ACC112 (cell line): ENCODE measurements around the gene ATP2A3.

ENCODE experiments used
- H2AFZ ChIP-seq: fragments of 200-600 bp; sonication (generic); one replicate; pipeline ENCODE4 v1.6.0; 2017; ENCODE audit warnings: antibody characterized with exemption, low read length; ENCODE audit not compliant: unreplicated experiment
- H3K27ac ChIP-seq: fragments of 200-600 bp; sonication (generic); 2 replicates; pipeline ENCODE4 v1.5.1; 2014; ENCODE audit warnings: low read depth, mild to moderate bottlenecking, antibody characterized with exemption, low read length, moderate library complexity
- H3K27me3 ChIP-seq: fragments of 200-600 bp; sonication (generic); 2 replicates; pipeline ENCODE4 v1.6.1; 2014; ENCODE audit warnings: mild to moderate bottlenecking, antibody characterized with exemption, low read length, moderate library complexity, mixed read lengths; ENCODE audit not compliant: insufficient read depth
- H3K36me3 ChIP-seq: fragments of 200-600 bp; sonication (generic); 2 replicates; pipeline ENCODE4 v1.6.1; 2016; ENCODE audit warnings: mild to moderate bottlenecking, antibody characterized with exemption, low read length, moderate library complexity, mixed read lengths; ENCODE audit not compliant: insufficient read depth
- H3K4me1 ChIP-seq: fragments of 200-600 bp; sonication (generic); one replicate; pipeline ENCODE4 v1.6.1; 2016; ENCODE audit warnings: low read length, mixed read lengths; ENCODE audit not compliant: insufficient read depth, unreplicated experiment, control insufficient read depth
- H3K4me3 ChIP-seq: fragments of 200-600 bp; sonication (generic); 2 replicates; pipeline ENCODE4 v1.5.1; 2014; ENCODE audit warnings: mild to moderate bottlenecking, low read depth, low read length
- H3K79me2 ChIP-seq: fragments of 200-600 bp; sonication (generic); one replicate; pipeline ENCODE4 v1.6.0; 2016; ENCODE audit warnings: low read length; ENCODE audit not compliant: control insufficient read depth, unreplicated experiment, insufficient read depth

The ATP2A3 gene

GRCh38 chr17:3961564-3962047, 2.6 kb downstream of the ATP2A3 start:
- peaks cover 7% of the 10 kb centered on the region for H3K4me1 ChIP-seq
- H2AFZ ChIP-seq, result no peak overlapping the region
- H3K27me3 ChIP-seq, result peaks cover 30% of the 10 kb centered on the region
- H3K36me3 ChIP-seq, result no peaks in the 10 kb centered on the region
- H3K79me2 ChIP-seq, result no peaks in the 10 kb centered on the region
- no peak overlapping the region for H3K27ac ChIP-seq
- no peak overlapping the region for H3K4me3 ChIP-seq

DNA sequence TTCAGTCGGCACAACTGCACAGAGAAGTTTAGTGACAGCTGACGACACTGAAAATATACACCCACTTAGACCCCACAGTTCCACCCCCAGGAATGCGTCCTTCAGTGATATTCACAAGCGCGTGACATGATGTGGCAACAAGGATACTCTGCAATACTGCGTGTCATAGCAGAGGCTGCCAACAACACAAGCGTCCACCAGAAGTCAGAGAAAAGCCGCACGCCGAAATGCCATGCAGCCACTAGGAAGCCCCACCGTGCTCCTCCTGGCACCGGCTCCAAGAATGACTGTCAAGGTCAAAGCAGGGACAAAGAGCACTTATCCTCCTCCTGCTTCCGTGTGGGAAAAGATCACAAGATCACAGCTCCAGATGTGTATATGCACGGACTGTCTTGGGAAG, 3.5 kb downstream of the ATP2A3 start:
- H3K4me1 ChIP-seq, result peaks cover 7% of the 10 kb centered on the region
- H3K36me3 ChIP-seq, result no peaks in the 10 kb centered on the region
- H3K4me3 ChIP-seq, result no peak overlapping the region
- no peaks in the 10 kb centered on the region for H3K79me2 ChIP-seq
- H3K27ac ChIP-seq, result no peak overlapping the region
- H2AFZ ChIP-seq, result no peak overlapping the region
- H3K27me3 ChIP-seq, result peaks cover 30% of the 10 kb centered on the region

DNA sequence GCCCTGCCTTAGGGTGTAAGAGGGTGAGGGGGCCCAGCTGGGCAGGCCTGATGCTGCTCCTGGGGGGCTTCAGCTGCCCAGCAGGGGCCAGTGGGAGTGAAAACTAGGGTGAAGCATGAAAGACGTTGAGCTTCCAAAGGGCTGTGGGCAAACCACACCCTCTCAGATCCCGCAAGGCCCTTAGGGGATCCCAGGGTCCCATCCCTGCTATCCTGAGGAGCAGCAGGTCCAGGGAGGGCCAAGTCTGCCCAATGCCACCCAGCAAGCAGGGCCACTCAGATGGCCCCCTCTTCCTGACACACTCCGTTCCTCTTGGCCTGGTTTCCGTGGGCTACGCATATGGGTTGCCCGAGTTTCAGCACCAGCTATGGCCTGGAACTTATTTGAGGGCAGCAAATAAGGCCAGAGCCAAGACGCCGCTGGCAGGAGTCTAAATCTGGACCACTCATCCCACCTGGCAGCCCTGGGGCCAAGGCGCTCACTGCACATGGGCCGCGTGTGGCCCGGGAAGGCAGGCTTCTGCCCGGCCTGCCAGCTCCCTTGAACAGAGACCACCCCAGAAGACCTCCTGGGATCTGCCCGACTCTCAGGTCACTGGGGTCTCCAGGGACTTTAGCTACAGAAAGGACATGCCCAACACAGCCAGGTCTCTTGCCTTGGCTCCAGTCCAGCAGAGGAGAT, 4.2 kb downstream of the ATP2A3 start:
- Histone ChIP-seq H3K36me3 (no peaks in the 10 kb centered on the region), H3K27me3 (peaks cover 30% of the 10 kb centered on the region), H3K4me1 (peaks cover 7% of the 10 kb centered on the region), H3K27ac (no peak overlapping the region), H3K4me3 (no peak overlapping the region), H2AFZ (no peak overlapping the region), H3K79me2 (no peaks in the 10 kb centered on the region)

GRCh38 chr17:3959295-3959899, 4.8 kb downstream of the ATP2A3 start:
- peaks cover 7% of the 10 kb centered on the region for H3K4me1 ChIP-seq
- no peak overlapping the region for H3K4me3 ChIP-seq
- no peak overlapping the region for H3K27ac ChIP-seq
- H2AFZ ChIP-seq, result peak overlapping the region; percentile 38
- peaks cover 26% of the 10 kb centered on the region for H3K27me3 ChIP-seq
- no peaks in the 10 kb centered on the region for H3K79me2 ChIP-seq
- H3K36me3 ChIP-seq, result no peaks in the 10 kb centered on the region

DNA sequence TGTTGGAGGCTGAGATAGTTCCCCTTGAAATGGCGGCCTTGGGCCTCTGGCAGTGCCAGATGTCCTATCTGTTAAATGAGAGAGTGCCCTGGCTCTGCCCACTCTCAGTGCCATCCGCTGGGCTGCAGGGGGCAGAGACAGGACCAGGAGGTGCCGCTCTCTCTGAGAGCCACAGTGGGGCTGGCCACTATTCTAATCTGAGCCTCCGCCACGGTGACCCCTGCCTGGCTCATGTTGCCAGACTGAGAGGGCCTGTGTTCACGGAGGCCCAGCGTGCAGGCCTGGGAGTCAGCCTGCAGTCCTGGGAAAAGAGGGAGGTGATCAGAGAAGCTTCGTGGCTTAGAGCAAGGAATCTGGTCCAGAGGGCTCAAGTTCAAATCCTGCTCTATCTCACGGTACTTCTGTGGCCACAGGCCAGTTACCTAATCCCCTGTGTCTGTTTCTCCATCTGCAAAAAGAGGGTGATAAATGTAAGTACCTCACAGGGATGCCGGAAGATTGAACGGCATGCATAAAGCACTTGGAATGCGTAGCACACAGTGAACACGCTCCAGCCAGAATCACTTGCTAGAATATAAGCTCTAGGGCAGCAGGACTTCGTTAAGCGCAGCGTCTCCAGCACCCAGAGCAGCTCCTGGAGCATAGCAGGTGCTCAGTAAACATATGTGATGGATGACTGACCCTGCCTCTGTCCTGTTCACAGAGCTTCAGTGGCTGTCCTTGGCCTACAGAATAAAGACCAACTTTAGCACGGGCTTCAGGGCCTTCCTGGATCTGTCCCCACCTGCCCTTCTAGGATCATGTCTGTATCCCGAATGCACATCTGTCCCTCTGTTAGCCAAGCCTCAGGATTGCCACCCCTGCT, 6.3 kb downstream of the ATP2A3 start:
- peaks cover 15% of the 10 kb centered on the region for H3K27me3 ChIP-seq
- H3K79me2 ChIP-seq, result no peaks in the 10 kb centered on the region
- peaks cover 7% of the 10 kb centered on the region for H3K4me1 ChIP-seq
- H2AFZ ChIP-seq, result no peak overlapping the region
- H3K4me3 ChIP-seq, result no peak overlapping the region
- H3K36me3 ChIP-seq, result no peaks in the 10 kb centered on the region
- H3K27ac ChIP-seq, result no peak overlapping the region

- no peak overlapping the region for H3K4me3 ChIP-seq
- peaks cover 7% of the 10 kb centered on the region for H3K4me1 ChIP-seq
- no peak overlapping the region for H3K27ac ChIP-seq
- H3K79me2 ChIP-seq, result no peaks in the 10 kb centered on the region
- H3K36me3 ChIP-seq, result no peaks in the 10 kb centered on the region
- H3K27me3 ChIP-seq, result peaks cover 5% of the 10 kb centered on the region
- H2AFZ ChIP-seq, result no peak overlapping the region
These were observed 7.3 kb downstream of the ATP2A3 start for GRCh38 chr17:3956983-3957382.

- peaks cover 7% of the 10 kb centered on the region for H3K4me1 ChIP-seq
- H2AFZ ChIP-seq, result no peak overlapping the region
- H3K27me3 ChIP-seq, result no peaks in the 10 kb centered on the region
- H3K36me3 ChIP-seq, result no peaks in the 10 kb centered on the region
- H3K4me3 ChIP-seq, result no peak overlapping the region
- no peak overlapping the region for H3K27ac ChIP-seq
- no peaks in the 10 kb centered on the region for H3K79me2 ChIP-seq
These were observed 7.8 kb downstream of the ATP2A3 start for GRCh38 chr17:3956327-3956957.

GRCh38 chr17:3955673-3955988, 8.6 kb downstream of the ATP2A3 start:
- no peak overlapping the region for H2AFZ ChIP-seq
- H3K27ac ChIP-seq, result no peak overlapping the region
- H3K4me1 ChIP-seq, result peaks cover 7% of the 10 kb centered on the region
- no peaks in the 10 kb centered on the region for H3K79me2 ChIP-seq
- no peaks in the 10 kb centered on the region for H3K27me3 ChIP-seq
- no peak overlapping the region for H3K4me3 ChIP-seq
- no peaks in the 10 kb centered on the region for H3K36me3 ChIP-seq

GRCh38 chr17:3954976-3955672, 9.1 kb downstream of the ATP2A3 start:
- Histone ChIP-seq H3K27me3 (no peaks in the 10 kb centered on the region), H2AFZ (no peak overlapping the region), H3K27ac (no peak overlapping the region), H3K4me1 (peaks cover 7% of the 10 kb centered on the region), H3K4me3 (no peak overlapping the region), H3K36me3 (no peaks in the 10 kb centered on the region), H3K79me2 (no peaks in the 10 kb centered on the region)

DNA sequence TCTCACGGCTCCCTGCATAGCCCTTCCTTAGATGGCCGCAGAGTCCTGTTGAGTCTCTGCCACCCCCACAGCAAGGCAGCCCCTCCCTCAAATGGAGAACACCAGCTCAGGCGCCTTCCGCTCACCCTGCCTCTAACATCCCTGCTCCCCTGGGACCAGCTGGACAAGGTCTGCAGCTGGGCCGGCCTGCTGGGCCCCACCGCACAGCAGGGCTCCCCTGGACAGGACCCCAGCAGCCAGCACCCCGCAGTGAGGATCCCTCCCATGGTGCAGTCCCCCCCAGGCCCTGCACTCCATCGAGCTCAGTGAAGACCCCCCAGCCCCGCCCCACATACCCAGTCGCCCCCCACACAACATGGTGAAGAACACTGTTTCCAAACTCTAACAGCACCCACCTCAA, 10.2 kb downstream of the ATP2A3 start:
- Histone ChIP-seq H3K27me3 (no peaks in the 10 kb centered on the region), H3K27ac (no peak overlapping the region), H2AFZ (no peak overlapping the region), H3K4me3 (no peak overlapping the region), H3K36me3 (no peaks in the 10 kb centered on the region), H3K79me2 (no peaks in the 10 kb centered on the region), H3K4me1 (no peaks in the 10 kb centered on the region)
